GM12891 (cell line): ENCODE results near the gene TMEM161A.

Source experiments
- PAX5 ChIP-seq: IDR thresholded peaks from 2 replicates; pipeline ENCODE4 v1.6.1; 2011; ENCODE audit warnings: low read length, moderate library complexity, mild to moderate bottlenecking; ENCODE audit not compliant: insufficient read depth, severe bottlenecking
- POLR2A ChIP-seq: IDR thresholded peaks from 2 replicates; pipeline ENCODE4 v1.6.1; 2011; ENCODE audit warnings: low read depth, low read length, control low read depth
- POLR2AphosphoS5 ChIP-seq: IDR thresholded peaks from 2 replicates; pipeline ENCODE4 v1.6.1; 2011; ENCODE audit warnings: low read depth, low read length, control low read depth
- POU2F2 ChIP-seq: IDR thresholded peaks from 2 replicates; pipeline ENCODE4 v1.6.1; 2011; ENCODE audit warnings: low read depth, mild to moderate bottlenecking, control low read depth, low read length, moderate library complexity
- SPI1 ChIP-seq: IDR thresholded peaks from 2 replicates; pipeline ENCODE4 v1.6.1; 2011; ENCODE audit warnings: low read depth, low read length, control low read depth
- TAF1 ChIP-seq: IDR thresholded peaks from 2 replicates; pipeline ENCODE4 v1.6.1; 2011; ENCODE audit warnings: low read depth, low read length, control low read depth

DNA sequence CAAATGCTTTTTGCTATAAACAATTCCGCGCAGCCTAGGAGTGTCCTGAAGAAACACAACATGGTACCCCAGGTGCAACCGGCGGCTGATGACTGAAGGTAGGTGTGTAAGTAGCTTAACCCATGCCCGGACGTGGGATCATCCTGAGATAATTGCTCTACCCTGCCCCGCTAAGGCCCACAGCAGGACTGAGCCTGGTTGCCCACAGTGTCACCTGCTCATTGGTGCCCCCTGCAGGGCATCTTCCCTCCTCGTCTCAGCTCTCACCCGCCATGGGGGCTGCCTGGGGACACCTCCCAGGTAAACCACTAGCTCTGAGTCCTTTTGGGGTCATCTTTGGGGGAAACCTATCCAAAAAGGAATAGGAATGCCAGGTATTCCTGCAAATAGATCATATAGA lies 22.3 kb downstream of the TMEM161A start:
- TF ChIP-seq TAF1, result no peak
- no peak for TF ChIP-seq POLR2A
- no peak for TF ChIP-seq POLR2AphosphoS5
- no peak for TF ChIP-seq SPI1
- no peak for TF ChIP-seq POU2F2
- no peak for TF ChIP-seq PAX5
